HEK293T (cell line): Measurements from ENCODE around the gene DNAAF5.

Experiments used
- ARNT ChIP-seq: fragments of 450-650 bp; IDR thresholded peaks from 2 replicates; pipeline ENCODE4 v1.6.1; 2017; ENCODE audit warnings: mild to moderate bottlenecking
- BHLHE40 ChIP-seq: fragments of 450-650 bp; IDR thresholded peaks from 2 replicates; pipeline ENCODE4 v1.6.1; 2016; ENCODE audit warnings: mild to moderate bottlenecking, moderate library complexity, borderline replicate concordance
- FOXA1 ChIP-seq: fragments of 450-650 bp; IDR thresholded peaks from 2 replicates; pipeline ENCODE4 v1.6.1; 2016; ENCODE audit warnings: mild to moderate bottlenecking
- FOXM1 ChIP-seq: fragments of 450-650 bp; IDR thresholded peaks from 2 replicates; pipeline ENCODE4 v1.6.1; 2017; ENCODE audit warnings: mild to moderate bottlenecking, borderline replicate concordance
- SP1 ChIP-seq: fragments of 450-650 bp; IDR thresholded peaks from 2 replicates; pipeline ENCODE4 v1.6.1; 2017
- TARDBP ChIP-seq: fragments of 450-650 bp; IDR thresholded peaks from 2 replicates; pipeline ENCODE4 v1.6.1; 2016

DNA sequence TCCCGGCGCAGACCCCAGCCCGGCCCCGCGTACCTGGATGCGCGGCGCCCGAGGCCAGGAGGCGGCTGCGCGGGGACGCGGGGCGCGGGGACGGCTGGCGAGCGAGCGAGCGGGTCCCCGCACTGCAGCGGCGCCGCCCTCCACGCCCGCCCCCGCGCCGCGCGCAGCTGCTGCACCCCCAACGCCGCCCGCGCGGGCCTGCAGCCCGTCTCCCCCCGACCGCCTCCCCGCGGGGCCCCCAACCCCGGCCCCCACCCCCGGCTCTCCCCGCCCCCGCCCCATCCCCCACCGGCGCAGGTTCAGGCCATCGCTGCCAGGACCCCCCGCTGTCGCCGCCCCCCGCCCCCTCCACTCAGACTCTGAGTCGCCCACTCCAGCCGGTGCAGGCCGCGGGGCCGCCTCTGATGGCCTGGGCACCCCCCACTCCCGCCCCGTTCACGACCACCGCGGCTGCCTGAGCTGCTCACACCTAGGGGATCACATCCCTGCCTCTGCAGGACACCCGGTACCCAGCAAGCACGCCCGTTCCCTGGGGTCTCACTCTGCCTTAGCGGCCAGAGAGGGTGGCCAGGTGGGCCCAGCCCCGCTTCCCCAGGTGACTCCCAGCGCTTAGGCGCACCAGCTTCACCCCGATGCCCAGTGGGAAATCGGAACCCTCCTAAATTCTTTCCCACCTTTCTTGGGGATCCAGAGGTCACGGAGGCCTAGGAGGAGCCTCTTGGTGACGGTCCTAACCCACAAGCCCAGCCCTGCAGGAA is 13.9 kb upstream of the DNAAF5 start:
- TF ChIP-seq BHLHE40 (no peak), FOXM1 (no peak), FOXA1 (no peak), SP1 (no peak), ARNT (no peak), TARDBP (no peak)
